Mesenchymal stem cell (in vitro differentiated cells and primary cell): ENCODE data around the gene RPS6KA1.
"Not testable (repeated sequence)": the region's sequence is repeated elsewhere in the genome, so short reads cannot be mapped to it uniquely, and the experiment has no call there.

Source experiments
- DNase-seq: peaks from one replicate; pipeline ENCODE4 v3.0.0-alpha.2; 2013
- H2AFZ ChIP-seq: one replicate; pipeline ENCODE4 v1.6.1; 2013; ENCODE audit warnings: low read depth, mild to moderate bottlenecking, control low read depth, inconsistent platforms, low read length, moderate library complexity
- H2AK5ac ChIP-seq: 2 replicates; pipeline ENCODE4 v1.6.1; 2013; ENCODE audit warnings: low read length, moderate library complexity, mild to moderate bottlenecking, inconsistent platforms; ENCODE audit not compliant: severe bottlenecking
- H2BK120ac ChIP-seq: one replicate; pipeline ENCODE4 v1.6.1; 2013; ENCODE audit warnings: low read depth, mild to moderate bottlenecking, inconsistent platforms, low read length, moderate library complexity
- H2BK12ac ChIP-seq, 2 experiments: one replicate each; pipeline ENCODE4 v1.6.1; 2013; ENCODE audit warnings: inconsistent platforms in 2 of 2, low read length in 2 of 2, mild to moderate bottlenecking in 2 of 2, moderate library complexity in 2 of 2, control low read depth in 1 of 2
- H2BK15ac ChIP-seq: one replicate; pipeline ENCODE4 v1.6.1; 2013; ENCODE audit warnings: mild to moderate bottlenecking, low read depth, inconsistent platforms; ENCODE audit not compliant: poor library complexity, severe bottlenecking
- H2BK5ac ChIP-seq: 2 replicates; pipeline ENCODE4 v1.6.1; 2013; ENCODE audit warnings: low read depth, mild to moderate bottlenecking, low read length, control low read depth, inconsistent platforms; ENCODE audit not compliant: poor library complexity, severe bottlenecking
- H3K14ac ChIP-seq, 2 experiments: one replicate each; pipeline ENCODE4 v1.6.1; 2013; ENCODE audit warnings: inconsistent platforms in 2 of 2, low read length in 2 of 2, control low read depth in 1 of 2, mild to moderate bottlenecking in 1 of 2, moderate library complexity in 1 of 2
- H3K18ac ChIP-seq, 2 experiments: one replicate each; pipeline ENCODE4 v1.6.1; 2013; ENCODE audit warnings: inconsistent platforms in 2 of 2, low read length in 2 of 2, control low read depth in 1 of 2, low read depth in 1 of 2, mild to moderate bottlenecking in 1 of 2
- H3K23ac ChIP-seq, 2 experiments: one replicate each; pipeline ENCODE4 v1.6.1; 2013; ENCODE audit warnings: inconsistent platforms in 2 of 2, low read length in 2 of 2, mild to moderate bottlenecking in 2 of 2, moderate library complexity in 2 of 2, control low read depth in 1 of 2
- H3K27ac ChIP-seq: 2 replicates; pipeline ENCODE4 v1.5.1; 2013; ENCODE audit warnings: mild to moderate bottlenecking, moderate library complexity, low read length, control low read depth, inconsistent platforms; ENCODE audit not compliant: poor library complexity, severe bottlenecking
- H3K27me3 ChIP-seq, 2 experiments: 2 replicates each; pipeline versions ENCODE4 v1.6.1 to v1.7.0; 2013; ENCODE audit warnings: low read length in 2 of 2, mild to moderate bottlenecking in 2 of 2, moderate library complexity in 2 of 2, control low read depth in 1 of 2, inconsistent platforms in 1 of 2; ENCODE audit not compliant: control insufficient read depth in 1 of 2, insufficient read depth in 1 of 2
- H3K36me3 ChIP-seq, 2 experiments: 2 replicates each; pipeline versions ENCODE4 v1.6.1 to v1.7.0; 2013; ENCODE audit warnings: low read length in 2 of 2, control low read depth in 1 of 2, inconsistent platforms in 1 of 2, low read depth in 1 of 2, mild to moderate bottlenecking in 1 of 2; ENCODE audit not compliant: insufficient read depth in 2 of 2, control insufficient read depth in 1 of 2
- H3K4ac ChIP-seq, 2 experiments: one replicate each; pipeline ENCODE4 v1.6.1; 2013; ENCODE audit warnings: inconsistent platforms in 2 of 2, low read length in 2 of 2, mild to moderate bottlenecking in 2 of 2, moderate library complexity in 2 of 2, control low read depth in 1 of 2, low read depth in 1 of 2
- H3K4me1 ChIP-seq: 2 replicates; pipeline ENCODE4 v1.6.1; 2013; ENCODE audit warnings: low read depth, low read length, control low read depth; ENCODE audit not compliant: control insufficient read depth, insufficient read depth
- H3K4me2 ChIP-seq: 2 replicates; pipeline ENCODE4 v1.6.1; 2013; ENCODE audit warnings: low read length, mild to moderate bottlenecking, inconsistent platforms; ENCODE audit not compliant: poor library complexity, severe bottlenecking
- H3K4me3 ChIP-seq, 2 experiments: 2 replicates each; pipeline versions ENCODE4 v1.5.1 to v1.7.0; 2013; ENCODE audit warnings: low read length in 2 of 2, mild to moderate bottlenecking in 2 of 2, control low read depth in 1 of 2, low read depth in 1 of 2; ENCODE audit not compliant: insufficient read depth in 1 of 2
- H3K79me1 ChIP-seq: replicated peaks from 2 replicates; pipeline ENCODE4 v1.6.1; 2013; ENCODE audit warnings: mild to moderate bottlenecking, control low read depth, low read length, inconsistent platforms; ENCODE audit not compliant: poor library complexity, severe bottlenecking
- H3K9ac ChIP-seq: 2 replicates; pipeline ENCODE4 v1.7.0; 2013; ENCODE audit warnings: mild to moderate bottlenecking, low read length, moderate library complexity
- H3K9me3 ChIP-seq: 2 replicates; pipeline ENCODE4 v1.7.0; 2013; ENCODE audit warnings: mild to moderate bottlenecking, low read length; ENCODE audit not compliant: control insufficient read depth
- H4K8ac ChIP-seq: one replicate; pipeline ENCODE4 v1.6.1; 2013; ENCODE audit warnings: inconsistent platforms, mild to moderate bottlenecking, low read length, moderate library complexity
- H4K91ac ChIP-seq: one replicate; pipeline ENCODE4 v1.6.1; 2013; ENCODE audit warnings: mild to moderate bottlenecking, low read length, inconsistent platforms
- WGBS: methylation state at CpG from one replicate; pipeline ENCODE4 v1.1.7; 2013; ENCODE audit warnings: mixed read lengths; 5-methylcytosine and 5-hydroxymethylcytosine counted together

The RPS6KA1 gene

DNA sequence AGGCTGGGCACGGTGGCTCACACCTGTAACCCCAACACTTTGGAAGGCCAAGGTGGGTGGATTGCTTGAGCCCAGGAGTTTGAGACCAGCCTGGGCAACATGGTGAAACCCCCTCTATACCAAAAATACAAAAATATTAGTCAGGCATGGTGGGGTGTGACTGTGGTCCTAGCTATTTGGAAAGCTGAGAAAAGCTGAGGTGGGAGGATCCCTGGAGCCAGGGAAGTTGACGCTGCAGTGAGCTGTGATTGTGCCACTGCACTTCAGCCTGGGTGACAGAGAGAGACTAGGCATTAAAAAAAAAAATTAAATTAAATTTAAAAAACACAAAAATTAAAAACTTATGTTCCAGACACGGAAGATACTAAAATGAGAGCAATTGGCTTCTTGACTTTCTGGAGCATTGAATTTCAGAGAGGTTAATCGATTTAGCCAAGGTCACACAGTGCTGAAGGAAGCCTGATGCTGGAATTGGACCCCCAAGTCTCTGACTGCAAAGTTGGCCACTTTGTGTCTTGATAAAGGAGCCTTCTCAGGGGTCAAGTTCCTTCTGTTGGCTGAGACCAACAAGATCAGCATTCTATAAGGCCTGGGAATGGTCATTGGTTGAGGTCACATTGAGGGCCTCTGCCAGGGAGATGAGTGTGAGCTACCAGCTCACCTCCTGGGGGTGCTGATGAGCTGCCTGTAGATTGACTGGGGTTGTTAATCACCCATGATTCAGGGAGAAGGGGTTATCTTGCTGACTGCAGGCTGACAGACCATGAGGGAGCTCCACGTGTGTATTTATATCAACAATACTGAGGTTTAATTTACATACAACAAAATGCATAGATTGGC lies 54.3 kb downstream of the RPS6KA1 start:
- H2AK5ac ChIP-seq, result no peak overlapping the region
- H3K27ac ChIP-seq, result no peak overlapping the region
- no peak overlapping the region for H3K18ac ChIP-seq
- no peaks in the 10 kb centered on the region for H3K79me1 ChIP-seq
- WGBS, result 74% methylated on average over 4 of the region's 5 CpGs
- no peaks in the 10 kb centered on the region for H3K27me3 ChIP-seq
- no peak overlapping the region for H3K14ac ChIP-seq
- DNase-seq, result no peak
- H2BK12ac ChIP-seq, result no peak overlapping the region
- H3K9ac ChIP-seq, result peak overlapping the region; percentile 56
- no peak overlapping the region for H2BK120ac ChIP-seq
- no peak overlapping the region for H4K8ac ChIP-seq
- H2BK15ac ChIP-seq, result no peak overlapping the region
- no peak overlapping the region for H2BK5ac ChIP-seq
- no peak overlapping the region for H4K91ac ChIP-seq
- peaks cover 4% of the 10 kb centered on the region for H3K4me1 ChIP-seq
- H2AFZ ChIP-seq, result no peak overlapping the region
- no peak overlapping the region for H3K4ac ChIP-seq
- H3K36me3 ChIP-seq, result no peaks in the 10 kb centered on the region
- peaks cover 3% of the 10 kb centered on the region for H3K9me3 ChIP-seq
- H3K4me3 ChIP-seq, result no peak overlapping the region
- no peak overlapping the region for H3K4me2 ChIP-seq
- H3K23ac ChIP-seq, result no peak overlapping the region

DNA sequence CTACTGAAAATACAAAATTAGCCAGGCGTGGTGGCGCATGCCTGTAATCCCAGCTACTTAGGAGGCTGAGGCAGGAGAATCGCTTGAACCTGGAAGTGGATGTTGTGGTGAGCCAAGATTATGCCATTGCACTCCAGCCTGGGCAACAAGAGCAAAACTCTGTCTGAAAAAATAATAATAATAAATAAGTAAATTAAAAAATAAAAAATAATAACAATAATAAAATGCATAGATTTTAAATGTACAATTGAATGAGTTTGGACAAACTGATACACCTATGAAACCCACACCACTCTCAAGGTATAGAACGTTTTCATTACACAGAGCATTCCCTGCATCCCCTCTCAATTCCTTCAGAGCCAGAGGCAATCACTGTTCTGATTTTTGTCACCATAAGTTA lies 55.0 kb downstream of the RPS6KA1 start:
- H4K91ac ChIP-seq, H2BK12ac ChIP-seq, H3K23ac ChIP-seq, H2BK120ac ChIP-seq, H3K79me1 ChIP-seq, H2BK5ac ChIP-seq, H3K9ac ChIP-seq, H3K4me3 ChIP-seq, H2AK5ac ChIP-seq, H3K27me3 ChIP-seq, H3K36me3 ChIP-seq, H4K8ac ChIP-seq, H2BK15ac ChIP-seq, H3K18ac ChIP-seq, H2AFZ ChIP-seq, H3K14ac ChIP-seq, H3K9me3 ChIP-seq, H3K27ac ChIP-seq, H3K4ac ChIP-seq, H3K4me1 ChIP-seq, DNase-seq, H3K4me2 ChIP-seq: not testable (repeated sequence)
- WGBS, result 95% methylated on average over 3 of the region's 4 CpGs

DNA sequence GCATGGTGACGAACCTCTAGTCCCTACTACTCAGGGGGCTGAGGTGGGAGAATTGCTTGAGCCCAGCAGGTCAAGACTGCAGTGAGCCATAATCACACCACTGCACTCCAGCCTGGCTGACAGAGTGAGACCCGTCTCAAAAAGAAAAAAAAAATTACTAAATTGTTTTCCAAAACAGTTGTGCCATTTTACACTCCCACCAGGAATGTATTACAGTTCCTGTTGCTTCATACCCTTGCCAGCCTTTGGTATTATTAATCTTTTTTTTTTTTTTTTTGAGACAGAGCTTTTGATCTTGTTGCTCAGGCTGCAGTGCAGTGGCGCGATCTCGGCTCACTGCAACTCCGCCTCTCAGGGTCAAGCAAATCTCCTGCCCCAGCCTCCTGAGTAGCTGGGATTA lies 55.9 kb downstream of the RPS6KA1 start:
- H4K8ac ChIP-seq, result no peak overlapping the region
- no peak overlapping the region for H2BK5ac ChIP-seq
- WGBS, result 98% methylated on average over 5 of the region's 6 CpGs
- H2AK5ac ChIP-seq, result no peak overlapping the region
- no peak overlapping the region for H2BK15ac ChIP-seq
- no peak for DNase-seq
- H3K9me3 ChIP-seq, result peaks cover 7% of the 10 kb centered on the region
- H2AFZ ChIP-seq, result no peak overlapping the region
- H3K18ac ChIP-seq, result no peak overlapping the region
- no peak overlapping the region for H3K4me3 ChIP-seq
- H3K4ac ChIP-seq, result no peak overlapping the region
- peaks cover 4% of the 10 kb centered on the region for H3K4me1 ChIP-seq
- no peak overlapping the region for H2BK12ac ChIP-seq
- H3K4me2 ChIP-seq, result no peak overlapping the region
- H3K14ac ChIP-seq, result no peak overlapping the region
- H3K9ac ChIP-seq, result no peak overlapping the region
- H3K23ac ChIP-seq, result no peak overlapping the region
- no peak overlapping the region for H2BK120ac ChIP-seq
- H3K27ac ChIP-seq, result no peak overlapping the region
- H3K79me1 ChIP-seq, result no peaks in the 10 kb centered on the region
- no peaks in the 10 kb centered on the region for H3K36me3 ChIP-seq
- no peak overlapping the region for H4K91ac ChIP-seq
- no peaks in the 10 kb centered on the region for H3K27me3 ChIP-seq

DNA sequence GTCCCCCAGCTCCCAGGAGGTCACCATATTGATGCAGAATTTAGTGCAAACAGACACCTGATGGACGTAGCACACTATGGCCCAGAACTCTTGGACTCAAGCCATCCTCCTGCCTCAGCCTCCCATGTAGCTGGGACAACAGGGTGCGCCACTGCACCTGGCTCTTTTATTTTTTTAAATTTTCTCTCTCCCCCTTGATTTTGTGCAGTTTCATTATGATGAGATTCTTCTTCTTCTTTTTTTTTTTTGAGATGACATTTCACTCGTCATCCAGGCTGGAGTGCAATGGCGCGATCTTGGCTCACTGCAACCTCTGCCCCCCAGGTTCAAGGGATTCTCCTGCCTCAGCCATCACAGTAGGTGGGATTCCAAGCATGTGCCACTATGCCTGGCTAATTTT lies 63.8 kb downstream of the RPS6KA1 start:
- no peak overlapping the region for H2BK15ac ChIP-seq
- H4K91ac ChIP-seq, result no peak overlapping the region
- H2BK120ac ChIP-seq, result no peak overlapping the region
- no peak overlapping the region for H4K8ac ChIP-seq
- H3K14ac ChIP-seq, result no peak overlapping the region
- H3K4ac ChIP-seq, result no peak overlapping the region
- no peaks in the 10 kb centered on the region for H3K36me3 ChIP-seq
- no peak overlapping the region for H3K9ac ChIP-seq
- no peak overlapping the region for H2BK5ac ChIP-seq
- H3K9me3 ChIP-seq, result peaks cover 7% of the 10 kb centered on the region
- H3K4me3 ChIP-seq, result no peak overlapping the region
- peaks cover 0 to 3% of the 10 kb centered on the region in 2 experiments for H3K27me3 ChIP-seq
- DNase-seq, result no peak
- no peak overlapping the region for H3K27ac ChIP-seq
- 85% methylated on average over 4 of the region's 5 CpGs for WGBS
- no peak overlapping the region for H2BK12ac ChIP-seq
- no peaks in the 10 kb centered on the region for H3K79me1 ChIP-seq
- no peak overlapping the region for H3K23ac ChIP-seq
- H2AFZ ChIP-seq, result no peak overlapping the region
- H3K18ac ChIP-seq, result no peak overlapping the region
- no peak overlapping the region for H2AK5ac ChIP-seq
- peaks cover under 1% of the 10 kb centered on the region for H3K4me1 ChIP-seq
- H3K4me2 ChIP-seq, result no peak overlapping the region
